ENCODE results near the gene KCNQ5. TPM values are rescaled to one million over a fixed set of nuclear protein-coding genes. Genes with fewer than 3 reads are reported as not detected.
"Not testable (repeated sequence)": the region's sequence is repeated elsewhere in the genome, so short reads cannot be mapped to it uniquely, and the experiment has no call there.

Gene KCNQ5
- total RNA-seq (2014; rRNA removed; shearing (Covaris generic); ENCODE audit: low replicate concordance), result 7.8 and 10.6 TPM in 2 replicates

DNA sequence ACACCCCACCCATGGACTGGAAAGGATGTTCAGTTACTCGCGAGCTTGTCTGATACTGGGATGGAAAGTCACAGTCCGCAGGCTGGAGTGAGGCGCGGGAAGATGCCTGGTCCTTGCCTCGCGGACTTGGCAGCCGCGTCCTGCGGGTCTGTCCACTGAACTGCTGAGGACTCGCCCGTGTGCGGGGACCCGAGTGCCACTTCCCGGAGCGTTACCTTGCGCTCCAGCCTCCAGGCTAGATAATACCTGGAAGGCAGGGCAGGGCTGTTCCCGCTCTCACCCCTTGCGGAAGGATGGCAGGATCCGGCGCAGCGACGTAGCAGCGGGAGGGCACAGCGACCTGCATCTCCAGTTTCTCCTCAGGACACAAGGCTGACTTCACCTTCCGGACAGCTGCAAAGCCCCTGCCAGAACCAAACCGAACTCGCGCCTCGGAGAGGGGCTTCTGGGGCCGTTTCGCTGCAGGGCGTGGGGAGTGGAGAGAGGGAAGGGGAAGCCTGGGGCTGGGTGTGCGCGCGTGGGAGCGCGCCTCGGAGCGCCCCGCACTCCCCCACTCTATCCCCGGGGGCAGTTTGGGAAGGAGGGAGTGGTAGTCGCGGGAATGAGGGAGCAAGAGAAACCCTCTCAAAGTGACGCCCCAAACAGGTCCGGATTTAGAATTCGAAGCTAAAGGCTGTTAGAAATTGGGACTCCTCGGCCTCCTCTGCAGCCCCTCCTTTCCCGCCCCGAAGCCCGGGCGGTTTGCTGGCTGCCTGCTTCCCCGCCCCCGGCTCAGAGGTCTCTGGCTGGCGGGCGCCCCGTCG is at the start of gene KCNQ5:
Gene KCNQ5, plus strand, starts transcription at position 774 of the 803 bp plus-strand sequence.
- DNase-seq, result no peak
- peaks cover 5% of the 10 kb centered on the region; the same call in 1 of the 2 replicates for H3K36me3 ChIP-seq
- peak within 1 kb of the TSS; percentile 87 for H3K4me3 ChIP-seq
- H3K9me3 ChIP-seq, result no peaks in the 10 kb centered on the region
- H3K27me3 ChIP-seq, result no peaks in the 10 kb centered on the region

DNA sequence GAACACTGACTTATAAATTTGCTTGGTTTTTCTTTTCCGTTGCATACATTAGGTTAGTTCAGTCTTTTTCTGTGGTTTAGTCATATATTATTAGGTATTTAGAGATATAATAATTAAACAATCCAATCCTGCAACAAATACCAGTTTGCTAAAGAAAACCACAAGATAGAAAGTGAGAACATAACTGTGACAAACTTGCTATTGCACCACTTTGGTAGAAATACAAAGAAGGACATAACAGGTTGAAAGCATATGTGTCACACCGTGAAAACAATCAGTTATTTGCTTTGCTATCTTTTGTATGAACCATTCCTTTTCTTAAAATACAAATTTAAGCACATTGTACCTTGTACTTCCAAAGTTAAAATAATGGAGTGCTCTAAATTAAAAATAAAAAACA is 42.0 kb upstream of the KCNQ5 start:
- no peak for DNase-seq

DNA sequence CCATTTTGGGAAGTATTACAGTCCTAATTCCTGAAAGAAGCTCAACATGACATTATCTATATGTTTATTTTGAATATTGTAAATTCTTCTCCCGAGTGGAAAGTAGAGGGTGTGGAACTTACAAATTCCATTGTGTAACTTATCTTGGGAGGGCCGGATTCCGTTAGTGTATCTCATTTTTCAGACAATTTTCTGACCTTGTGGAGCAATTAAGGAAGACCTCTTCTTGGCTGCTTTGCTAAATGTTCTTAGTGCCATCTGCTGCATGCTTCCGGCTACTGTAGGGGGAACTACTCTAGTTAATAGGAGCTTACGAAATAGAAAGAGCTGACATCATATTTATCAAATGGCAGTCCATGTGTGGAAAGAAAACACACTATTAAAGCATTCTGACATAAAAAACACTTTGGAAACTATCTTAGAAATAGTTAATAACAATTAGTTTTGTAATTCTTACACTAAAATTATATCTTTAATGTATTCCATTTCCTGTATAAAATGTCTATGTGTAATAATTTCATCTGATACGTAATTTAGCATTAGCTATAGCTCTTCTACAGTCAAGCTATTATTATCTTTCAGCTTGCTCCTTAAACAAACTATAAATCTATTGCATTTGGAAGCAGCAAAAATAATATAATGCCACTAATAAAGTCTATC is 41.5 kb upstream of the KCNQ5 start:
- H3K36me3 ChIP-seq, result no peaks in the 10 kb centered on the region
- DNase-seq, result peak; percentile 48
- H3K9me3 ChIP-seq, result no peaks in the 10 kb centered on the region
- H3K4me3 ChIP-seq, result no peak overlapping the region
- no peaks in the 10 kb centered on the region for H3K27me3 ChIP-seq

More for the DNA sequence above, 42.0 kb upstream of the KCNQ5 start:
- H3K9me3 ChIP-seq, result no peaks in the 10 kb centered on the region
- no peaks in the 10 kb centered on the region for H3K27me3 ChIP-seq
- no peak overlapping the region for H3K4me3 ChIP-seq
- no peaks in the 10 kb centered on the region for H3K36me3 ChIP-seq

DNA sequence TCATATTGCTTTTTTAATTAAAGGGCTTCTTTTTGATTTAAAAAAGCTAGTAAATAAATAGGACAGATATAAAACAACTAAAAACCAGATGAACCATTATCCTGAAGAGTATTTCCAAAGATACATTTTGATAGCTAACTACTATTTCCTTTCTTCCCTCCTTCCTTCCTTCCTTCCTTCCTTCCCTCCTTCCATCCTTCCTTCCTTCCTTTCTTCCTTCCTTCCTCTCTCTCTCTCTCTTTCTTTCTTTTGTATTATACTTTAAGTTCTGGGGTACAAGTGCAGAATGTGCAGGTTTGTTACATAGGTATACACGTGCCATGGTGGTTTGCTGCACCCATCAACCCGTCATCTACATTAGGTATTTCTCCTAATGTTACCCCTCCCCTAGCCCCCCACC is 40.9 kb upstream of the KCNQ5 start:
- not testable (repeated sequence) for DNase-seq

DNA sequence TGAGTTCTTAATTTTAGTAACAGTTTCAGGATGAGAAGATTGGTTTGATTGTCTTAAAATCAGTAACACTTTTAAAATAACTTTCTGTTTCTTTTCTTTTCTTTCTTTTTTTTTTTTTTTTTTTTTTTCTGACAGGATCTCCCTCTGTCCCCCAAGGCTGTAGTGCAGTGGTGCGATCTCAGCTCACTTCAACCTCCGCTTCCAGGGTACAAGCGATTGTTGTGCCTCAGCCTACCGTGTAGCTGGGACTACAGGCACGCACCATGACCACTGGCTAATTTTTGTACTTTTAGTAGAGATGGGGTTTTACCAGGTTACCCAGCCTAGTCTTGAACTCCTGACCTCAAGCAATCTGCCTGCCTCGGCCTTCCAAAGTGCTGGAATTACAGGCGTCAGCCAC is 33.7 kb upstream of the KCNQ5 start:
- no peak overlapping the region for H3K4me3 ChIP-seq

More for the DNA sequence above, 40.9 kb upstream of the KCNQ5 start:
- not testable (repeated sequence) for H3K4me3 ChIP-seq, H3K36me3 ChIP-seq, H3K27me3 ChIP-seq, H3K9me3 ChIP-seq

DNA sequence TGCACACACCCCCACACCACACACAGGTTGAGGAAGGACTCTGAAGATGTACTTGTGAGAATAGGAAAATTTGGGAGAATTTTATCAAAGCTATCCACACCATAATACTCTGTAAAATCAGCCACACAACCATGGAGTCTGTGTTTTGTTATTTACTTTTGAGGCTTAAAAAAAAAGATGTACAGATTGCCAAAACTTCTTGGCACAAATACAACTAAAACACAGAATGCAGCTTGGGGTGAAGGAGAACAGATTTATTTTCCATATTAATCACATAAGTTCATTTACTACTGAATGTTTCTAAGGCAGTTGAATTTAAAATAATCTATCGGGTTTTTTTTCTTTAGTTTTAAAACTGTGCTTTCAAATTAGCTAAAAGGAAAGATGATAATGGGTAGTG is 32.8 kb upstream of the KCNQ5 start:
- Histone ChIP-seq H3K9me3 (no peaks in the 10 kb centered on the region), H3K4me3 (no peak overlapping the region), H3K36me3 (no peaks in the 10 kb centered on the region), H3K27me3 (no peaks in the 10 kb centered on the region)
- DNase-seq, result no peak

More for the DNA sequence above, 33.7 kb upstream of the KCNQ5 start:
- H3K9me3 ChIP-seq, result no peaks in the 10 kb centered on the region
- no peaks in the 10 kb centered on the region for H3K27me3 ChIP-seq
- no peak for DNase-seq
- H3K36me3 ChIP-seq, result no peaks in the 10 kb centered on the region

DNA sequence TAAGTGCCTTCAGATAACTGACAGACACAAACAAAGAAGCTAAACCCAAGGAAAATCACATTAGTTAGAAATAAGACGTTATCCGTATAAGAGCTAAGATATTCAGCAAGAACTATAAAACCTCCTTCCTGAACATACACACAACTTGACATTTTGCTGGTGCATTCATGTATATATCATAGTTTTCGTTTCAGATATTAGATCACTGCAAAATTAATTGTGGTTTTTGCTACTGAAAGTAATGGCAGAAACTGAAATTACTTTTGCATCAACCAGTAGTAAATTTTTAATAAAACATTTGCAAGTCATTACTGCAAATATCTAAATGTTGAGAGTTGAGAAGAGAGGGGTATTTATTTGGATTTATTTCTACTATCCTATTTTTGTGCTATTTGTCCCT is 26.1 kb upstream of the KCNQ5 start:
- Histone ChIP-seq H3K36me3 (no peaks in the 10 kb centered on the region), H3K27me3 (no peaks in the 10 kb centered on the region), H3K9me3 (peaks cover 2% of the 10 kb centered on the region; the same call in 1 of the 2 replicates), H3K4me3 (no peak overlapping the region)
- no peak for DNase-seq

DNA sequence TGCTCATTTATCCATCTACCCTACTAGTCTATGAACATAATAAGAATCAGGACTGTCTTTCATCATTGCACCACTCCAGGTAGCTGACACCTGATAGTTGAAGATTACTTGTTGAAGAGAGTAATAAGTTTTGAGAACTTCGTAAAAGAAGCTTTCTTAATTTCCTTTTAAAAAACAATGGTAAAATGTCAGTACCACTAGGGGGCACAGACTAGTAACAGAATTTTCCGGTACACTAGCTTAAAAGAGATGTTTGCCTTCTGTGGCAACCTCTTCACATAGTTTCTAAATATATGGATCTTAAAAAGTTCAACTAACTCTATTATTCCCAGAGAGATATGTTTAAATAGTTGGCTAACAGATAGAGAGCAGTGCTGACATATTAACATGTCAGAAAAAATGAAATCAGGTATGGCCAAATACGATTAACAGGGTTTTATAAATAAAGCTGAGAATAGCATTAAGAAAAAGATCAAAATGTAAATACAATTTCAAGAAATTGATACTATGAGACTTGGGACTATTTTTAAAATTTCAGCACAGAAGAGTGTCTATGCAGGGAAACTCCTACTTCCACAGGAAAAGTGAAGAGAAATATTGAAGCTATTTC is 5.4 kb upstream of the KCNQ5 start:
- no peak overlapping the region for H3K4me3 ChIP-seq
- H3K36me3 ChIP-seq, result no peaks in the 10 kb centered on the region
- no peaks in the 10 kb centered on the region for H3K27me3 ChIP-seq
- no peak for DNase-seq
- H3K9me3 ChIP-seq, result no peaks in the 10 kb centered on the region

DNA sequence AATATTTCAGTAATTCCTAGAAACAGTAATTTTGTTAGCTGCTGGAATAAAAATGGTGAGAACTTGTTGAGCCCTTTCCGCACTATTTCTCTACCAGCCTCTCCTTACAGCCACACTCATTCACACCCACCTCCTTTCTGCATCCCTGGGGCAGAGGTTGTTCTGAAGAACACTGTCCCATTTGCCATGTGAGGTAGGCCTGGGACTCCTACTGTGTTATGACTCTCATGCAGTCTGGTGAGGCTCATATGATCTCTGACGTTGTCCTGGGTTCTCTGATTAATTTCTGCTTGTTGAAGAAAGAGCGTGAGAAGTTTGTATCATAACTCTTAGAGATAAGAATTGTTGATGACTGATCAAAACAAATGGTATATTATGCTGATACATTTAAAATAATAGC is 4.1 kb upstream of the KCNQ5 start:
- H3K36me3 ChIP-seq, result no peaks in the 10 kb centered on the region
- DNase-seq, result no peak
- no peak overlapping the region for H3K4me3 ChIP-seq
- no peaks in the 10 kb centered on the region for H3K27me3 ChIP-seq
- H3K9me3 ChIP-seq, result no peaks in the 10 kb centered on the region

DNA sequence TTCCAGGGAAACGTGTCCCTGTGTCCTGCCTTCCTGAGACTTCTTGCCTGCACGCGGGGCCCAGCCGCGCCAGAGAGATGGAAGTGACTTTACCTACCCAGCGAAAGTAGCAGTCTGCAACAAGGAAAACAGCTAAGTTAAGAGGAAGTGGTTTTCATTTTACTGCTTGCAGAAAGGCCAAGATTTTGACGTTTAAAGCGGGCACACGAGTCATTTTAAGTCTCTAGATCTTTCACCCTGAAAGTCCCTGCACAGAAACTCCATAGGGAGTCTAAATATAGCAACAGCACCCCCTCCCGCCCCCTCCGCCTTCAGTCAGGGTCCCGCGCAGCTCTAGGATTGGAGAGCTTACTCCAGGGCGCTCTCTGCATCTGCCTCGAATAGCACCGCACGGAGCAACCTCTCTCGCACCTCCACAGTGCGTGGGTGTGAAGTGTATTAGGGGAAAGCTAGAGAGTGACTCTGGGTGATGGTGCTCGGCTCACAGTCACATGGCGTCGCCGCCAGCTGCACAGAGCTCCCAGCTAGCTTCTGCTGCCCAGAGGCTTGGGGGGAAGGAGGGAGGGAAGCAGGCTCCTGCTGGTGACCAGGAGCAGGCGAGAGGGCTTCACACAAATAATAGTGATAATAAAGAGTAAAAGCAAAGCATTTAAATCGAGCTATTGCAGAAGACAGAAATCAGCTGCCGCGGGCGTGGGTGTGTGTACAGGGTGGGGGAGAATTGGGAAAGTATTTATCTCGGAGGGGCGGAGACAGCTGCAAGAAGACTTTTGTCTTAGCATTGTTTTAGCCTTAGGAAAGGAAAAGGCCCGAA is 1.8 kb upstream of the KCNQ5 start:
- H3K9me3 ChIP-seq, result no peaks in the 10 kb centered on the region
- peaks cover 5% of the 10 kb centered on the region; the same call in 1 of the 2 replicates for H3K36me3 ChIP-seq
- no peak for DNase-seq
- H3K27me3 ChIP-seq, result no peaks in the 10 kb centered on the region
- no peak overlapping the region for H3K4me3 ChIP-seq

DNA sequence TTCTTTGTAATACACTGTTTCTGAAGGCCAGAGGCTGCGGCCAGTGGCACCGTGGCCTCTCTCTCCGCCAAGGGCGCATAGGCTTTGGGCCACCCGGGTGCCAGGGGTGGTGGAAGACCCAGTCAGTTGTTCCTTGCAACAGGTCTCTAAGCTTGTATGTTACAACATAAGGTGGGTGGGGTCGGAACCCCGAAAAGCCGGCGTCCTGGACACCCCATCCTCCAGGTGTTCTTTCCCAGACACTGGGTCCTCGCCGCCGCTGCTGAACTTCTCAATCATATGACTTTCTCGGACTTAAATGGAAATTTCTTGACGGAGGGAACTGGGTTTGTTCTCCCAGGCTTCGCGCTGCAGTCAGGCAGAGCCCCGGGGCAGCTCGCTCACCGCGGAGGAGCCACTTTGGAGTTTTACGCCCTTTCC is 983 bp upstream of the KCNQ5 start:
- Histone ChIP-seq H3K4me3 (no peak overlapping the region), H3K36me3 (peaks cover 5% of the 10 kb centered on the region; the same call in 1 of the 2 replicates), H3K27me3 (no peaks in the 10 kb centered on the region), H3K9me3 (no peaks in the 10 kb centered on the region)
- DNase-seq, result no peak

DNA sequence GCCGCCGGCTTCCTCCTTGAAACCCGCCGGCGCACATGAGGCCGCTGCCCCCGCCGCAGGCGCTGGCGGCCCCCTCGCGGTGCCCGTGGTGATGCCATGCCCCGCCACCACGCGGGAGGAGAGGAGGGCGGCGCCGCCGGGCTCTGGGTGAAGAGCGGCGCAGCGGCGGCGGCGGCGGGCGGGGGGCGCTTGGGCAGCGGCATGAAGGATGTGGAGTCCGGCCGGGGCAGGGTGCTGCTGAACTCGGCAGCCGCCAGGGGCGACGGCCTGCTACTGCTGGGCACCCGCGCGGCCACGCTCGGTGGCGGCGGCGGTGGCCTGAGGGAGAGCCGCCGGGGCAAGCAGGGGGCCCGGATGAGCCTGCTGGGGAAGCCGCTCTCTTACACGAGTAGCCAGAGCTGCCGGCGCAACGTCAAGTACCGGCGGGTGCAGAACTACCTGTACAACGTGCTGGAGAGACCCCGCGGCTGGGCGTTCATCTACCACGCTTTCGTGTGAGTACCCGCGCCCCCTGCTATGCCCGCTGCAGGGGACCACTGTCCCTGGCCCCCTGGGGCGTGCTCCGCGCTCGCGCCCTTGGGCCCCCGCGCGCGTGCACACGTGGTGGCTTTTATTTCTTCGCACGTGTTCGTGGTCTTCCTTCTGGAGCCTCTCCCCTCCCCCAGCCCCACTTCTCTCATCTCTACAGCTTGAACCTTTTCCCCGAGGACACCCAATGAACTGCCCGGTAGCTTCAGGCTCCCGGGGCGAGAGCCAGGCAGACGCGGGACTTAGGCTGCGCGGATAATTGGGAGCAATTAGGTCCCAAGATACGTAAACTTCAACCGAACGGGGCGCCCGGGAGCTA is 453 bp downstream of the KCNQ5 start:
- Histone ChIP-seq H3K36me3 (peaks cover 5% of the 10 kb centered on the region; the same call in 1 of the 2 replicates), H3K27me3 (no peaks in the 10 kb centered on the region), H3K9me3 (no peaks in the 10 kb centered on the region), H3K4me3 (peak overlapping the region; percentile 87)
- peak; percentile 74 for DNase-seq

DNA sequence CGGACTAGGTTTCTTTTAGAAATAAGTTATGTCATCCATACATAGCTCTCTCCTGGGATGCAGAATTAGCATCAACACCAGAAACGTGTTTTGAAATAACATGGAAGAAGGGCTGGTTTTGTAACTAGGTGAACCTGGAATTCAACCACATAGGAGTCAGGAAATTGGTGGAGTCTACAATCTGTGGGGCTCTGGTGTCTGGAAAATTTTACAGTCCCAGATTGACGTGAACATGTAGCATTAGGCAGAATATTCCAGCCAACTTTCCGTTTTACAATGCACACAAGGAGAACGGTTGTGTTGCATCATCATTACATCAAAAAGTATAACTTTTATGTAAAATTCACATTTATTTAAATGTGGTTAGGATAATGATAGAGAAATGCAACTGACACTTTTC is 1.9 kb downstream of the KCNQ5 start:
- Histone ChIP-seq H3K9me3 (no peaks in the 10 kb centered on the region), H3K27me3 (no peaks in the 10 kb centered on the region), H3K4me3 (peak overlapping the region; percentile 87), H3K36me3 (peaks cover 5% of the 10 kb centered on the region; the same call in 1 of the 2 replicates)
- DNase-seq, result no peak

DNA sequence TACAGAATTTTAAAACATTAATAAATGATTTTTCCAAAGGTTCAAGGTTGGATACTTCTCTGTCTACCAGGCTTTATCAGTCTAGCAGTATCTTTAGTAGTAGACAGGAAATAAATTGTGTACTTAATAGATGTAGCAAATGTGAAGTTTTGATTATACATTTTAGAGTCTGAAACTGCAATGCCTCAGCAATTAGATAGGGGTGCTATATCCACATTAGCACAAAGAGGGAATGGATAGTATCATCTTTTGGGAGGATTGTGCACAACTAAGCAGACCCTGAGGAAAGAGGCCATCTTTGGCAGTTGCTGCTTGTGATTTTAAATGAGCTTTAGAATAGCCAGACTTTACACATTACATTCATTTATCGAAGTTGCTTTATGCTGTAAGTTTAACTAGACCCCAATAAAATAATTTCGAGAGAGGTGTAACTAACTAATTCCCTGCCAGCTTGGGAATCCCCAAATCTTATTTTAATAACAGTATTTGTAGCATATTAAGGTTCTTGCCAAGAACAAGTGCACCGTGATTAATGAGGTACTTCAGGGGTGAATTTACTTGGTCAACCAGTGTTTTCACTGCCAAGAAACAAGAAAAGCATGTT is 2.8 kb downstream of the KCNQ5 start:
- no peak for DNase-seq
- Histone ChIP-seq H3K27me3 (no peaks in the 10 kb centered on the region), H3K36me3 (peaks cover 5% of the 10 kb centered on the region; the same call in 1 of the 2 replicates), H3K4me3 (peak overlapping the region; percentile 87), H3K9me3 (no peaks in the 10 kb centered on the region)

DNA sequence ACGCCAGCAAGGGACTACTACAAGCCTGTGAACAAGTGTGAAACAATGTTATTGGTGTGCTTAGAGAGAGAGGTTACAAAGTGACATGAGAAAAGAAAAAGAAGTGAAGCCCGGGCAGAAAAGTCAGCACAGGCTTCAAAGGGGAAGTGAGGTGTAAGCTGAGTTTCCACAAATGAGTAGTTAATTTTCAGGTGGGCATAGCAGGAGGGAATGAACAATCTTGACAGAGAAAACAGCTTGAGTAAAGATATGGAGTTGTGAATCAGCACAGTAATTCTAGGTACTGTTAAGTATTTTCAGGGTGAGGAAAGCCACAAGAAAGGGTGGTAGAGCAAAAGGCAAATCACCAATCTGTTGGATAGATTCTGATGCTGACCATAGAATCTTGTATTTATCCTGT is 4.3 kb downstream of the KCNQ5 start:
- no peaks in the 10 kb centered on the region for H3K27me3 ChIP-seq
- DNase-seq, result no peak
- no peaks in the 10 kb centered on the region for H3K9me3 ChIP-seq
- peaks cover 5% of the 10 kb centered on the region; the same call in 1 of the 2 replicates for H3K36me3 ChIP-seq
- no peak overlapping the region for H3K4me3 ChIP-seq
